GM12878 (cell line): ENCODE measurements around the gene MPDZ. TPM values are rescaled to one million over a fixed set of nuclear protein-coding genes. Genes with fewer than 3 reads are reported as not detected.

ENCODE experiments used
- ATAC-seq: fragments of 200-7000 bp; cut with Tn5 transposase; 3 replicates; pipeline ENCODE4 v1.9.1; 2020; ENCODE audit warnings: mild to moderate bottlenecking, moderate library complexity
- BruUV-seq: library from RNA; stranded (reverse); fragments of 400-500 nt; replicated peaks from 2 replicates; lab custom pipeline; 2021; lab: Mats Ljungman, UMichigan
- CTCF ChIA-PET: fragments of 300-600 bp; sonication (Branson Sonifier 250); formaldehyde crosslinking; extraction: SDS; loops from one replicate; lab custom pipeline; 2021; ENCODE audit warnings: inconsistent platforms; lab: Yijun Ruan, JAX
- POLR2A ChIA-PET: fragments of 350-600 bp; formaldehyde crosslinking; extraction: SDS; loops from one replicate; lab custom pipeline; 2021; ENCODE audit warnings: inconsistent platforms; lab: Charles Lee
- RAD21 ChIA-PET: fragments of 300-600 bp; sonication (Branson Sonifier 250); formaldehyde crosslinking; loops from one replicate; lab custom pipeline; 2023; ENCODE audit warnings: antibody characterized with exemption; ENCODE audit not compliant: unreplicated experiment; lab: Charles Lee
- SMC1A ChIA-PET: fragments of 300-600 bp; sonication (Branson Sonifier 250); formaldehyde crosslinking; loops from one replicate; lab custom pipeline; 2023; ENCODE audit not compliant: unreplicated experiment, uncharacterized antibody; lab: Charles Lee
- DNase-seq: peaks from one replicate; pipeline ENCODE4 v3.0.0-alpha.2; 2011; ENCODE audit warnings: low read depth, low spot score
- FAIRE-seq: peaks from 3 replicates; lab custom pipeline; 2011; peaks lifted over from hg19 to GRCh38; lab: Jason Lieb, UNC
- H2AFZ ChIP-seq: 2 replicates; pipeline ENCODE4 v1.6.0; 2011; ENCODE audit warnings: low read depth, low read length, control low read depth; ENCODE audit not compliant: control insufficient read depth
- H3K27ac ChIP-seq: 2 replicates; pipeline ENCODE4 v1.5.1; 2011; ENCODE audit warnings: control low read depth; ENCODE audit not compliant: control insufficient read depth, insufficient read depth
- H3K27me3 ChIP-seq, 2 experiments: replicated peaks in 1 of 2; 2 replicates each; pipeline versions ENCODE4 v1.6.0 to v1.6.1; 2011; ENCODE audit warnings: low read length in 1 of 2; ENCODE audit not compliant: control insufficient read depth in 2 of 2, insufficient read depth in 2 of 2
- H3K36me3 ChIP-seq, 2 experiments: 2 replicates each; pipeline ENCODE4 v1.5.1; 2011; ENCODE audit warnings: low read length in 1 of 2; ENCODE audit not compliant: control insufficient read depth in 2 of 2, insufficient read depth in 2 of 2
- H3K4me1 ChIP-seq: 2 replicates; pipeline ENCODE4 v1.6.1; 2011; ENCODE audit warnings: mild to moderate bottlenecking, low read length, moderate library complexity, mixed read lengths; ENCODE audit not compliant: control insufficient read depth, insufficient read depth
- H3K4me2 ChIP-seq: 2 replicates; pipeline ENCODE4 v1.6.0; 2011; ENCODE audit warnings: control low read depth; ENCODE audit not compliant: control insufficient read depth, insufficient read depth
- H3K4me3 ChIP-seq: fragments of 200-600 bp; sonication (generic); 2 replicates; pipeline ENCODE4 v1.5.1; 2016
- H3K79me2 ChIP-seq: 2 replicates; pipeline ENCODE4 v1.6.0; 2011; ENCODE audit warnings: low read length; ENCODE audit not compliant: control insufficient read depth, insufficient read depth
- H3K9ac ChIP-seq: 2 replicates; pipeline ENCODE4 v1.8.0; 2011; ENCODE audit warnings: low read length, control low read depth, mixed read lengths; ENCODE audit not compliant: control insufficient read depth, insufficient read depth
- H3K9me3 ChIP-seq: replicated peaks from 3 replicates; pipeline ENCODE4 v1.5.1; 2011; ENCODE audit warnings: mild to moderate bottlenecking, low read length; ENCODE audit not compliant: control insufficient read depth, insufficient read depth
- H4K20me1 ChIP-seq: 2 replicates; pipeline ENCODE4 v1.6.0; 2011; ENCODE audit not compliant: control insufficient read depth, insufficient read depth
- BACH1 ChIP-seq: fragments of 450-650 bp; IDR thresholded peaks from 2 replicates; pipeline ENCODE4 v1.6.1; 2017; ENCODE audit warnings: mild to moderate bottlenecking, borderline replicate concordance
- CBX5 ChIP-seq: sonication (generic); IDR thresholded peaks from 2 replicates; pipeline ENCODE4 v1.6.1; 2016; ENCODE audit warnings: low read depth, moderate library complexity, mild to moderate bottlenecking, inconsistent platforms
- CREM ChIP-seq: IDR thresholded peaks from 2 replicates; pipeline ENCODE4 v1.6.1; 2014; ENCODE audit warnings: antibody characterized with exemption, low read depth
- EED ChIP-seq: sonication (generic); IDR thresholded peaks from 2 replicates; pipeline ENCODE4 v1.6.1; 2016; ENCODE audit warnings: antibody characterized with exemption, low read depth
- GATAD2B ChIP-seq: fragments of 450-650 bp; conservative IDR thresholded peaks from 2 replicates; pipeline ENCODE4 v1.6.1; 2017; ENCODE audit warnings: low read depth, mild to moderate bottlenecking, moderate library complexity
- MYB ChIP-seq: fragments of 150-350 bp; IDR thresholded peaks from 2 replicates; pipeline ENCODE4 v1.6.1; 2014; ENCODE audit warnings: mild to moderate bottlenecking, low read depth, low read length, borderline replicate concordance
- NFYA ChIP-seq: IDR thresholded peaks from 2 replicates; pipeline ENCODE4 v1.6.1; 2011; ENCODE audit warnings: low read depth, mild to moderate bottlenecking, low read length, improper control_type of control experiment, borderline replicate concordance
- NRF1 ChIP-seq: conservative IDR thresholded peaks from 2 replicates; pipeline ENCODE4 v1.6.1; 2011; ENCODE audit warnings: mild to moderate bottlenecking, low read depth, low read length, improper control_type of control experiment
- PML ChIP-seq: IDR thresholded peaks from 2 replicates; pipeline ENCODE4 v1.6.1; 2012; ENCODE audit warnings: low read length, inconsistent platforms
- POLR2A ChIP-seq: IDR thresholded peaks from 2 replicates; pipeline ENCODE4 v1.6.1; 2011; ENCODE audit warnings: low read depth, mild to moderate bottlenecking, low read length
- ZZZ3 ChIP-seq: IDR thresholded peaks from 2 replicates; pipeline ENCODE4 v1.6.1; 2011; ENCODE audit warnings: low read depth; ENCODE audit not compliant: control insufficient read depth, insufficient read length
- WGBS: methylation state at CpG from one replicate; pipeline ENCODE4 v1.1.6; 2016; ENCODE audit warnings: low lambda C conversion rate; ENCODE audit not compliant: insufficient replicate concordance, insufficient coverage; ENCODE audit errors: missing lambda C conversion rate; 5-methylcytosine and 5-hydroxymethylcytosine counted together
- in situ Hi-C: fragments of 300-500 bp; cut with MboI; formaldehyde crosslinking; loops from 9 replicates; pipeline ENCODE4 v1.14.3; 2018; ENCODE audit warnings: mixed read lengths
- intact Hi-C: fragments of 100-400 bp; cut with micrococcal nuclease; formaldehyde crosslinking; loops from one replicate; pipeline ENCODE4 v1.14.2; 2022; ENCODE audit not compliant: unreplicated experiment
- polyA plus RNA-seq, 11 experiments: library from polyadenylated mRNA; depleted of rRNA in 4 of 11; unstranded in 6 of 11; stranded (reverse) in 5 of 11; fragments of >200 nt; fragmentation: Nextera tagmentation in 4 of 11; fragmentation: Illumina TruSeq in 1 of 11; extraction: Ambion mirVana in 4 of 11; extraction: Trizol in 1 of 11; gene quantifications; 1 replicate in 1 of 11; 2 replicates in 10 of 11; pipeline versions ENCODE4 v1.2.1 to v1.2.3, GENCODE V29; 2011 to 2016; ENCODE audit warnings: inconsistent platforms in 2 of 11, missing spikeins in 2 of 11, low read depth in 1 of 11
- total RNA-seq, 4 experiments: library from RNA; depleted of rRNA in 3 of 4; stranded (reverse); fragments of >200 nt in 3 of 4; fragmentation: Illumina TruSeq in 1 of 4; extraction: Trizol in 1 of 4; gene quantifications; 2 replicates each; pipeline versions ENCODE4 v1.2.1 to v1.2.3, GENCODE V29; 2013 to 2021
- TF ChIP-seq, protein P1 (sequence below): IDR thresholded peaks from 2 replicates; pipeline ENCODE4 v1.6.1; 2012; ENCODE audit warnings: low read depth, low read length, improper control_type of control experiment
- TF ChIP-seq, protein P2 (sequence below): IDR thresholded peaks from 2 replicates; pipeline ENCODE4 v1.6.1; 2011; ENCODE audit warnings: mild to moderate bottlenecking, low read depth, low read length, moderate library complexity; ENCODE audit not compliant: insufficient replicate concordance
- TF ChIP-seq, protein P3 (sequence below): fragments of 450-650 bp; IDR thresholded peaks from 2 replicates; pipeline ENCODE4 v1.6.1; 2017; ENCODE audit warnings: mild to moderate bottlenecking
- TF ChIP-seq, protein P4 (sequence below): IDR thresholded peaks from 2 replicates; pipeline ENCODE4 v1.6.1; 2011; ENCODE audit warnings: borderline replicate concordance, low read depth, mild to moderate bottlenecking, moderate library complexity, mixed read lengths, low read length; ENCODE audit not compliant: insufficient read depth; ENCODE audit errors: extremely low read length

Gene MPDZ
- total and polyA plus RNA-seq, 10 of the 15 experiments (the other 5 are each of a cell fraction or from before 2014, with no cell fraction given), result 0.36 TPM; not detected in 9

DNA sequence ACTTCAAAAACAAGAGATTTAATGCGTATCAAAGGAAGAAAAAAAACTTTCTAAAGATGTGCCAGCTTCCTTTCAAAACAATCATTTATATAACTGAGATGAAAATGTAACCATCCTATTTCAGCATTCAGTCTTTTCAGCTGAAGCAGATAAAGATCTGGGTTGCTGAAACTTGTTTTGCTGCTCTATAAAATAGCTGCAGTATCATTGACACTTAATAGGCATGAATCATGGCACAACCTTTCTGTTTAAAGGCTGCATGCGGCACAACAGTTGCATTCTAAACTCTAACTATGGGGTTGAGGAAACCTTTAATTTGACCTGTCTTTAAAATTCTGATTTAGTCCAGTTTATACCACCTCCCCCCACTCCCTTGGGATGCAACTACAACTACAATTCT is 196.7 kb downstream of the MPDZ start:
- in situ Hi-C loops, result no loop called here
- no TSS peak for BruUV-seq
- ChIA-PET RAD21 (no interaction called here), SMC1A (no interaction called here), CTCF (no interaction called here), POLR2A (no interaction called here)
- no peak overlapping the region for H3K4me3 ChIP-seq
- intact Hi-C loops, result loop anchor here (10.0 kb wide), 2 partner anchors 188 to 448 kb away; no protein-coding TSS in a partner anchor
- FAIRE-seq (no peak), ATAC-seq (no peak), DNase-seq (no peak)
- H3K79me2 ChIP-seq, result no peaks in the 10 kb centered on the region
- H2AFZ ChIP-seq, result no peak overlapping the region
- H3K27ac ChIP-seq, result no peak overlapping the region
- H3K27me3 ChIP-seq, result no peaks in the 10 kb centered on the region
- no peaks in the 10 kb centered on the region for H3K36me3 ChIP-seq
- H3K9ac ChIP-seq, result no peak overlapping the region
- 44% methylated on average over 2 of the region's 2 CpGs for WGBS
- H4K20me1 ChIP-seq, result no peaks in the 10 kb centered on the region
- no peak overlapping the region for H3K4me2 ChIP-seq
- no peaks in the 10 kb centered on the region for H3K4me1 ChIP-seq
- H3K9me3 ChIP-seq, result no peaks in the 10 kb centered on the region
- TF ChIP-seq EED, result no peak
- no peak for TF ChIP-seq CREM
- TF ChIP-seq GATAD2B, result no peak
- TF ChIP-seq CBX5, result no peak
- TF ChIP-seq, protein P1, sequence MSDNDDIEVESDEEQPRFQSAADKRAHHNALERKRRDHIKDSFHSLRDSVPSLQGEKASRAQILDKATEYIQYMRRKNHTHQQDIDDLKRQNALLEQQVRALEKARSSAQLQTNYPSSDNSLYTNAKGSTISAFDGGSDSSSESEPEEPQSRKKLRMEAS, result no peak
- no peak for TF ChIP-seq MYB
- TF ChIP-seq POLR2A, result no peak
- no peak for TF ChIP-seq ZZZ3

DNA sequence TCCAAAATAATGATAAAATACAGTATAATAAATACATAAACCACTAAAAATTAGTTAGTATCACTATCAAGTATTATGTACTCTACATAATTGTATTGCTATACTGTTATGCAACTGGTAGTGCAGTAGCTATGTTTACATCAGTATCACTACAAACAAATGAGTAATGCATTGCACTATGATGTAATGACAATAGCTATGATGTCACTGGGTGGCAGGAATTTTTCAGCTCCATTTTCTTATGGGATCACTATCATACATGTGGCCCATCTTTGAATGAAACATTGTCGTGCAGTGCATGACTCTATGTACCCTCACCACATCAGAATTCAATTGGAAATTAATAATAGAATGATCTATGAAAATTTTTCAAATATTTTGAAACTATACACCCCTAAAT is 201.3 kb downstream of the MPDZ start:
- no peaks in the 10 kb centered on the region for H3K36me3 ChIP-seq
- DNase-seq, result no peak
- ChIA-PET RAD21 (interaction anchor here (1.5 kb wide), 1 partner anchor 12 kb away, joined by 4 read pairs; no protein-coding TSS in a partner anchor), SMC1A (interaction anchor here (1.4 kb wide), 1 partner anchor 11 kb away, joined by 5 read pairs; no protein-coding TSS in a partner anchor), CTCF (interaction anchor here (0.6 to 1.5 kb wide), 2 partner anchors 12 to 989 kb away, joined by 4 to 7 read pairs; no protein-coding TSS in a partner anchor), POLR2A (interaction anchor here (0.6 kb wide), 1 partner anchor 314 kb away, joined by 5 read pairs; no protein-coding TSS in a partner anchor)
- no peaks in the 10 kb centered on the region for H4K20me1 ChIP-seq
- no peaks in the 10 kb centered on the region for H3K79me2 ChIP-seq
- TF ChIP-seq BACH1, result no peak
- TF ChIP-seq NRF1, result no peak
- TF ChIP-seq, protein P2, sequence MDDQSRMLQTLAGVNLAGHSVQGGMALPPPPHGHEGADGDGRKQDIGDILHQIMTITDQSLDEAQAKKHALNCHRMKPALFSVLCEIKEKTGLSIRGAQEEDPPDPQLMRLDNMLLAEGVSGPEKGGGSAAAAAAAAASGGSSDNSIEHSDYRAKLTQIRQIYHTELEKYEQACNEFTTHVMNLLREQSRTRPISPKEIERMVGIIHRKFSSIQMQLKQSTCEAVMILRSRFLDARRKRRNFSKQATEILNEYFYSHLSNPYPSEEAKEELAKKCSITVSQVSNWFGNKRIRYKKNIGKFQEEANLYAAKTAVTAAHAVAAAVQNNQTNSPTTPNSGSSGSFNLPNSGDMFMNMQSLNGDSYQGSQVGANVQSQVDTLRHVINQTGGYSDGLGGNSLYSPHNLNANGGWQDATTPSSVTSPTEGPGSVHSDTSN, result no peak
- no peak for TF ChIP-seq PML
- TF ChIP-seq, protein P3, sequence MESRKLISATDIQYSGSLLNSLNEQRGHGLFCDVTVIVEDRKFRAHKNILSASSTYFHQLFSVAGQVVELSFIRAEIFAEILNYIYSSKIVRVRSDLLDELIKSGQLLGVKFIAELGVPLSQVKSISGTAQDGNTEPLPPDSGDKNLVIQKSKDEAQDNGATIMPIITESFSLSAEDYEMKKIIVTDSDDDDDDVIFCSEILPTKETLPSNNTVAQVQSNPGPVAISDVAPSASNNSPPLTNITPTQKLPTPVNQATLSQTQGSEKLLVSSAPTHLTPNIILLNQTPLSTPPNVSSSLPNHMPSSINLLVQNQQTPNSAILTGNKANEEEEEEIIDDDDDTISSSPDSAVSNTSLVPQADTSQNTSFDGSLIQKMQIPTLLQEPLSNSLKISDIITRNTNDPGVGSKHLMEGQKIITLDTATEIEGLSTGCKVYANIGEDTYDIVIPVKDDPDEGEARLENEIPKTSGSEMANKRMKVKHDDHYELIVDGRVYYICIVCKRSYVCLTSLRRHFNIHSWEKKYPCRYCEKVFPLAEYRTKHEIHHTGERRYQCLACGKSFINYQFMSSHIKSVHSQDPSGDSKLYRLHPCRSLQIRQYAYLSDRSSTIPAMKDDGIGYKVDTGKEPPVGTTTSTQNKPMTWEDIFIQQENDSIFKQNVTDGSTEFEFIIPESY, result no peak
- TF ChIP-seq, protein P4, sequence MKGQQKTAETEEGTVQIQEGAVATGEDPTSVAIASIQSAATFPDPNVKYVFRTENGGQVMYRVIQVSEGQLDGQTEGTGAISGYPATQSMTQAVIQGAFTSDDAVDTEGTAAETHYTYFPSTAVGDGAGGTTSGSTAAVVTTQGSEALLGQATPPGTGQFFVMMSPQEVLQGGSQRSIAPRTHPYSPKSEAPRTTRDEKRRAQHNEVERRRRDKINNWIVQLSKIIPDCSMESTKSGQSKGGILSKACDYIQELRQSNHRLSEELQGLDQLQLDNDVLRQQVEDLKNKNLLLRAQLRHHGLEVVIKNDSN, result no peak
- no peak for TF ChIP-seq NFYA
- WGBS, result 0% methylated on average over 1 of the region's 1 CpG
- H3K9me3 ChIP-seq, result no peaks in the 10 kb centered on the region
- no peak overlapping the region for H3K4me3 ChIP-seq
- no peak for ATAC-seq
- FAIRE-seq, result no peak
- no TSS peak for BruUV-seq
- H3K9ac ChIP-seq, result no peak overlapping the region
- no peak overlapping the region for H3K4me2 ChIP-seq
- no peak overlapping the region for H3K27ac ChIP-seq
- in situ Hi-C loops (no loop called here), intact Hi-C loops (no loop called here)
- H3K4me1 ChIP-seq, result no peaks in the 10 kb centered on the region
- H3K27me3 ChIP-seq, result no peaks in the 10 kb centered on the region
- no peak overlapping the region for H2AFZ ChIP-seq
